Fibroblast of gingiva (primary cell): ENCODE data around the gene CYP2R1.
"Not testable (repeated sequence)": the region's sequence is repeated elsewhere in the genome, so short reads cannot be mapped to it uniquely, and the experiment has no call there.

ENCODE experiments used
- DNase-seq: peaks from one replicate; pipeline ENCODE4 v3.0.0-alpha.2; 2011; ENCODE audit warnings: low read depth

The CYP2R1 gene

GRCh38 chr11:14891143-14892035, 642 bp downstream of the CYP2R1 start:
- DNase-seq = peak; percentile 81

GRCh38 chr11:14886513-14886912, 5.5 kb downstream of the CYP2R1 start:
- no peak for DNase-seq

GRCh38 chr11:14884667-14885273, 7.3 kb downstream of the CYP2R1 start:
- DNase-seq = no peak

- not testable (repeated sequence) for DNase-seq
Observed at GRCh38 chr11:14883683-14884082, 8.3 kb downstream of the CYP2R1 start.

- no peak for DNase-seq
Observed at GRCh38 chr11:14882196-14882595, 9.8 kb downstream of the CYP2R1 start.

GRCh38 chr11:14881576-14882193, 10.3 kb downstream of the CYP2R1 start:
- DNase-seq = no peak

- DNase-seq = no peak
Observed at GRCh38 chr11:14875163-14875562, 16.9 kb downstream of the CYP2R1 start.

- DNase-seq = no peak
Observed at GRCh38 chr11:14873632-14874031, 18.4 kb downstream of the CYP2R1 start.

GRCh38 chr11:14872032-14872431, 20.0 kb downstream of the CYP2R1 start:
- no peak for DNase-seq

GRCh38 chr11:14863775-14864174, 28.3 kb downstream of the CYP2R1 start:
- not testable (repeated sequence) for DNase-seq

- no peak for DNase-seq
Observed at GRCh38 chr11:14861680-14862079, 30.4 kb downstream of the CYP2R1 start.

GRCh38 chr11:14860511-14860910, 31.5 kb downstream of the CYP2R1 start:
- DNase-seq = no peak

- DNase-seq = no peak
Observed at GRCh38 chr11:14858404-14858803, 33.6 kb downstream of the CYP2R1 start.

- DNase-seq = no peak
Observed at GRCh38 chr11:14857621-14858020, 34.4 kb downstream of the CYP2R1 start.

GRCh38 chr11:14855890-14856289, 36.1 kb downstream of the CYP2R1 start:
- DNase-seq = no peak

- DNase-seq = no peak
Observed at GRCh38 chr11:14854057-14854456, 38.0 kb downstream of the CYP2R1 start.

GRCh38 chr11:14852571-14853177, 39.4 kb downstream of the CYP2R1 start:
- no peak for DNase-seq

GRCh38 chr11:14842002-14842401, 50.0 kb downstream of the CYP2R1 start:
- no peak for DNase-seq

GRCh38 chr11:14835496-14836492, 56.2 kb downstream of the CYP2R1 start:
- DNase-seq = no peak
